ENCODE results near the gene OSGIN1.

The OSGIN1 gene

GRCh38 chr16:84000989-84001642 is 48.1 kb downstream of the OSGIN1 start:
- no peak for ATAC-seq (replicated peaks; ENCODE audit: extremely low read depth, poor library complexity, severe bottlenecking)
- DNase-seq (ENCODE audit: low spot score in 2 of 2), result no peak
- peaks cover 68% of the 10 kb centered on the region for H3K27me3 Mint-ChIP-seq
- no peak overlapping the region for H3K4me3 Mint-ChIP-seq
- peaks cover 2% of the 10 kb centered on the region for H3K36me3 Mint-ChIP-seq (ENCODE audit: insufficient read depth)
- H3K9me3 Mint-ChIP-seq, result no peaks in the 10 kb centered on the region
- no peak overlapping the region for H3K27ac Mint-ChIP-seq (ENCODE audit: low read depth)
- H3K4me1 Mint-ChIP-seq, result no peaks in the 10 kb centered on the region

GRCh38 chr16:84001726-84002125 is 48.7 kb downstream of the OSGIN1 start:
- Mint-ChIP-seq H3K27ac (ENCODE audit: low read depth) (no peak overlapping the region), H3K9me3 (no peaks in the 10 kb centered on the region), H3K36me3 (ENCODE audit: insufficient read depth) (peaks cover 2% of the 10 kb centered on the region), H3K4me1 (no peaks in the 10 kb centered on the region), H3K27me3 (peaks cover 62% of the 10 kb centered on the region), H3K4me3 (no peak overlapping the region)
- ATAC-seq (replicated peaks; ENCODE audit: extremely low read depth, poor library complexity, severe bottlenecking) (no peak), DNase-seq (ENCODE audit: low spot score in 2 of 2) (no peak)

GRCh38 chr16:84003038-84003437 is 50.0 kb downstream of the OSGIN1 start:
- H3K27ac Mint-ChIP-seq (ENCODE audit: low read depth), result no peak overlapping the region
- H3K4me1 Mint-ChIP-seq, result no peaks in the 10 kb centered on the region
- H3K9me3 Mint-ChIP-seq, result no peaks in the 10 kb centered on the region
- DNase-seq (ENCODE audit: low spot score in 2 of 2) (no peak), ATAC-seq (replicated peaks; ENCODE audit: extremely low read depth, poor library complexity, severe bottlenecking) (no peak)
- peaks cover 2% of the 10 kb centered on the region for H3K36me3 Mint-ChIP-seq (ENCODE audit: insufficient read depth)
- H3K27me3 Mint-ChIP-seq, result peaks cover 54% of the 10 kb centered on the region
- no peak overlapping the region for H3K4me3 Mint-ChIP-seq

GRCh38 chr16:84004442-84004841 is 51.4 kb downstream of the OSGIN1 start:
- H3K27me3 Mint-ChIP-seq, result peaks cover 40% of the 10 kb centered on the region
- DNase-seq (ENCODE audit: low spot score in 2 of 2) (no peak), ATAC-seq (replicated peaks; ENCODE audit: extremely low read depth, poor library complexity, severe bottlenecking) (no peak)
- no peaks in the 10 kb centered on the region for H3K9me3 Mint-ChIP-seq
- peaks cover 2% of the 10 kb centered on the region for H3K36me3 Mint-ChIP-seq (ENCODE audit: insufficient read depth)
- H3K27ac Mint-ChIP-seq (ENCODE audit: low read depth), result no peak overlapping the region
- no peak overlapping the region for H3K4me3 Mint-ChIP-seq
- no peaks in the 10 kb centered on the region for H3K4me1 Mint-ChIP-seq

GRCh38 chr16:84005391-84005790 is 52.4 kb downstream of the OSGIN1 start:
- Mint-ChIP-seq H3K9me3 (no peaks in the 10 kb centered on the region), H3K36me3 (ENCODE audit: insufficient read depth) (peaks cover 2% of the 10 kb centered on the region), H3K4me1 (no peaks in the 10 kb centered on the region), H3K27me3 (peaks cover 36% of the 10 kb centered on the region), H3K4me3 (no peak overlapping the region), H3K27ac (ENCODE audit: low read depth) (no peak overlapping the region)
- no peak for DNase-seq (ENCODE audit: low spot score in 2 of 2)
- no peak for ATAC-seq (replicated peaks; ENCODE audit: extremely low read depth, poor library complexity, severe bottlenecking)

- H3K4me1 Mint-ChIP-seq, result no peaks in the 10 kb centered on the region
- DNase-seq (ENCODE audit: low spot score in 2 of 2), result no peak
- no peak for ATAC-seq (replicated peaks; ENCODE audit: extremely low read depth, poor library complexity, severe bottlenecking)
- H3K27me3 Mint-ChIP-seq, result peaks cover 43% of the 10 kb centered on the region
- no peaks in the 10 kb centered on the region for H3K9me3 Mint-ChIP-seq
- no peak overlapping the region for H3K4me3 Mint-ChIP-seq
- peaks cover 2% of the 10 kb centered on the region for H3K36me3 Mint-ChIP-seq (ENCODE audit: insufficient read depth)
- H3K27ac Mint-ChIP-seq (ENCODE audit: low read depth), result no peak overlapping the region
Measured at GRCh38 chr16:84007520-84007919, 54.5 kb downstream of the OSGIN1 start.

GRCh38 chr16:84007965-84008364 is 54.9 kb downstream of the OSGIN1 start:
- Mint-ChIP-seq H3K27ac (ENCODE audit: low read depth) (no peak overlapping the region), H3K9me3 (no peaks in the 10 kb centered on the region), H3K27me3 (peaks cover 38% of the 10 kb centered on the region), H3K4me1 (no peaks in the 10 kb centered on the region), H3K4me3 (no peak overlapping the region), H3K36me3 (ENCODE audit: insufficient read depth) (peaks cover 2% of the 10 kb centered on the region)
- no peak for ATAC-seq (replicated peaks; ENCODE audit: extremely low read depth, poor library complexity, severe bottlenecking)
- DNase-seq (ENCODE audit: low spot score in 2 of 2), result no peak

GRCh38 chr16:84009282-84009681 is 56.2 kb downstream of the OSGIN1 start:
- H3K4me3 Mint-ChIP-seq, result no peak overlapping the region
- no peak for DNase-seq (ENCODE audit: low spot score in 2 of 2)
- H3K27ac Mint-ChIP-seq (ENCODE audit: low read depth), result no peak overlapping the region
- no peaks in the 10 kb centered on the region for H3K9me3 Mint-ChIP-seq
- peaks cover 32% of the 10 kb centered on the region for H3K27me3 Mint-ChIP-seq
- no peak for ATAC-seq (replicated peaks; ENCODE audit: extremely low read depth, poor library complexity, severe bottlenecking)
- peaks cover 3% of the 10 kb centered on the region for H3K4me1 Mint-ChIP-seq
- peaks cover 2% of the 10 kb centered on the region for H3K36me3 Mint-ChIP-seq (ENCODE audit: insufficient read depth)

- Mint-ChIP-seq H3K36me3 (ENCODE audit: insufficient read depth) (no peaks in the 10 kb centered on the region), H3K27me3 (peaks cover 42% of the 10 kb centered on the region), H3K4me3 (peak overlapping the region; percentile 16), H3K4me1 (peaks cover 10% of the 10 kb centered on the region), H3K9me3 (no peaks in the 10 kb centered on the region), H3K27ac (ENCODE audit: low read depth) (no peak overlapping the region)
- ATAC-seq (replicated peaks; ENCODE audit: extremely low read depth, poor library complexity, severe bottlenecking), result peak; percentile 43
- peak in 1 of 2 donors; percentile 23 for DNase-seq (ENCODE audit: low spot score in 2 of 2)
Measured at GRCh38 chr16:84013787-84014569, 60.9 kb downstream of the OSGIN1 start.

- Mint-ChIP-seq H3K4me3 (peak overlapping the region; percentile 16), H3K27ac (ENCODE audit: low read depth) (no peak overlapping the region), H3K4me1 (peaks cover 10% of the 10 kb centered on the region), H3K27me3 (peaks cover 50% of the 10 kb centered on the region), H3K36me3 (ENCODE audit: insufficient read depth) (no peaks in the 10 kb centered on the region), H3K9me3 (no peaks in the 10 kb centered on the region)
- ATAC-seq (replicated peaks; ENCODE audit: extremely low read depth, poor library complexity, severe bottlenecking) (no peak), DNase-seq (ENCODE audit: low spot score in 2 of 2) (no peak)
Measured at GRCh38 chr16:84014570-84015327, 61.7 kb downstream of the OSGIN1 start.

- H3K27ac Mint-ChIP-seq (ENCODE audit: low read depth), result no peak overlapping the region
- H3K4me1 Mint-ChIP-seq, result peaks cover 10% of the 10 kb centered on the region
- H3K27me3 Mint-ChIP-seq, result peaks cover 51% of the 10 kb centered on the region
Measured at GRCh38 chr16:84015399-84015798, 62.4 kb downstream of the OSGIN1 start.

More at GRCh38 chr16:84015399-84015798, 62.4 kb downstream of the OSGIN1 start:
- ATAC-seq (replicated peaks; ENCODE audit: extremely low read depth, poor library complexity, severe bottlenecking) (no peak), DNase-seq (ENCODE audit: low spot score in 2 of 2) (no peak)
- no peaks in the 10 kb centered on the region for H3K36me3 Mint-ChIP-seq (ENCODE audit: insufficient read depth)
- H3K4me3 Mint-ChIP-seq, result no peak overlapping the region
- H3K9me3 Mint-ChIP-seq, result no peaks in the 10 kb centered on the region

All from central memory CD8-positive, alpha-beta T cell (primary cell).